Esophagus mucosa (tissue), 1 donor: ENCODE measurements around the gene ENTPD2. TPM values are rescaled to one million over a fixed set of nuclear protein-coding genes. Genes with fewer than 3 reads are reported as not detected.

ENCODE experiments used
- ATAC-seq: fragments of 200-7000 bp; cut with Tn5 transposase; one replicate; pipeline ENCODE4 v1.9.1; 2020
- total RNA-seq: library from RNA; stranded (reverse); gene quantifications from one replicate; pipeline ENCODE4 v1.2.4, GENCODE V29; 2023
- donor health status: DM: yes; HTN: yes; CAD: no.

The ENTPD2 gene
- total RNA-seq, 1 donor from 2014 or later = 2.9 TPM

DNA sequence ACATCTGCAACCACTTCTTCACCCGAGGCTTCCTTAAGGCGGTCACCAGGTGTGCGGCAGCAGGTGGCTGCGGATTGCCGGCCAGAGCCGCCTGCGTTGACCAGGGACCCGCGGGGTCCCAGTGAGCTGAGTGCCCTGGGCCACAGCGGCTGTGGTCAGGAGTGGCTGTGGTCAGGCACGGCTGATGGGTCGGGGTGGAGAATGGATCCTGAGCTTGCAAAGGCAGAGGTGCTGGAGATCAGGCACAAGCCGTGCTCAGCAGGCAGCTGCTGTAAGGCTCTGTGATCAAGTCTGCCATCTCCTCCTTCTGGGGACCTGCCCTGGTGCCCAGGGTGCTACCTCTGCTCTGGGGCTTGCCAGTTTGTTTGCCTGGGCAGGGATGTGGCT lies 25.5 kb upstream of the ENTPD2 start:
- ATAC-seq = no peak

DNA sequence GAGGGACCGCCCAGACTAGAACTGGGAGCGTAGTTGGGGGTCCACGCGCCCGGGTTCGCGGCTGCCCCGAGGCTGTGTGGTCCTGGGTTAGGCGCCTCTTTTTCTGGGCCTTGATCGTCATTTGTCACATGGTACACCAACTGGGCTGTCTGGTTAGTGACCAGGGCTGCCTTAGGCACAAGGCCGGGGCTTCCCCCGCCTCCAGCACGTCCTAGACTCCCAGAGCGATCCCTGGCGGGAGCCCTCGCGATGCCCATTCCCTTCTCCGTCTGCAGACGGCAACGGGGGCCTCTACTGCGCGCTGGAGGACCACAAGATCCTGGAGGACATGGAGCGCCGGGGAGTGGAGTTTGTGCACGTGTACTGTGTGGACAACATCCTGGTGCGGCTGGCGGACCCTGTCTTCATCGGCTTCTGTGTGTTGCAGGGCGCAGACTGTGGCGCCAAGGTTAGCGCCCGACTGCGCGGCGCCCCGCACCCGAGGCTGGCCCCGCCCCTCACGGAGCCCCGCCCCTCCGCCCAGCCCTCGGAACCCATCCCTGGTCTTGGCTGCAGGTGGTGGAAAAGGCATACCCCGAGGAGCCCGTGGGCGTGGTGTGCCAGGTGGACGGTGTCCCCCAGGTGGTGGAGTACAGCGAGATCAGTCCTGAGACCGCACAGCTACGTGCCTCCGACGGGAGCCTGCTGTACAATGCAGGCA lies 25.0 kb upstream of the ENTPD2 start:
- ATAC-seq = no peak

GRCh38 chr9:137077758-137078693 lies 24.2 kb upstream of the ENTPD2 start:
- no peak for ATAC-seq

DNA sequence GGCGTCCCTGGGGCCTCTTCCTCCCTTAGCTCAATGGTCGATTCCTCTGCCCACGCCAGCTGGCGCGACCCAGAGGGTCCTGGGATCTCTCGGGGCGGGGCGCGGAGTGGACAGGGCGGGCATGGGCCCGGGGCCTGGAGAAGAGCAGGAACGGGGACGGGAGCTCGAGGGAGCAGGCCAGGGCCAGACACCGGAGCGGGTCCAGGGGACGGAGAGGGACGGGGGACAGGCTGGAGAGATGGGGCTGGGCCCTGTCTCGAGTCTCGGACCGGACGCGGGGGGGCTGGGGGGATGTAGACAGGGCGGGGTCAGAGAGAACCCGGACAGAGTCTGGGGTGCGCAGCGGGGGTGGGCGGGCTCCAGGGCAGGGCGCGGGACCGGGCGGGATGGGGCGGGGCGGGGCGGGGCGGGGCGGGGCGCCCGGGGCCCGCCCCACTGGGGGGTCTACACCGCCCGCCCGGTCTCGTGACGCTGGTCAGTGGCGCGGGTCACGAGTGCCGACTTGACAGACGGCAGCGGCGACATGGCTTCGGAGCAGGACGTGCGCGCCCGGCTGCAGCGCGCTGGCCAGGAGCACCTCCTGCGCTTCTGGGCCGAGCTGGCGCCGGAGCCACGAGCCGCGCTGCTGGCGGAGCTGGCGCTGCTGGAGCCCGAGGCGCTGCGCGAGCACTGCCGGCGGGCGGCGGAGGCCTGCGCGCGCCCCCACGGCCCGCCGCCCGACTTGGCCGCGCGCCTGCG lies 23.3 kb upstream of the ENTPD2 start, which contains the start of gene UAP1L1:
Gene UAP1L1, plus strand, starts transcription at position 508 of the 738 bp plus-strand sequence. Its CDS starts 16 bp downstream, at position 524.
- peak; percentile 30 for ATAC-seq

GRCh38 chr9:137076636-137077009 lies 22.8 kb upstream of the ENTPD2 start:
- peak; percentile 0 for ATAC-seq

- no peak for ATAC-seq
These were observed 21.5 kb upstream of the ENTPD2 start for GRCh38 chr9:137075275-137075775.

GRCh38 chr9:137074657-137075274 lies 20.9 kb upstream of the ENTPD2 start:
- ATAC-seq = no peak

- no peak for ATAC-seq
These were observed 20.1 kb upstream of the ENTPD2 start for GRCh38 chr9:137073992-137074399.

GRCh38 chr9:137071282-137071681 lies 17.4 kb upstream of the ENTPD2 start:
- no peak for ATAC-seq

DNA sequence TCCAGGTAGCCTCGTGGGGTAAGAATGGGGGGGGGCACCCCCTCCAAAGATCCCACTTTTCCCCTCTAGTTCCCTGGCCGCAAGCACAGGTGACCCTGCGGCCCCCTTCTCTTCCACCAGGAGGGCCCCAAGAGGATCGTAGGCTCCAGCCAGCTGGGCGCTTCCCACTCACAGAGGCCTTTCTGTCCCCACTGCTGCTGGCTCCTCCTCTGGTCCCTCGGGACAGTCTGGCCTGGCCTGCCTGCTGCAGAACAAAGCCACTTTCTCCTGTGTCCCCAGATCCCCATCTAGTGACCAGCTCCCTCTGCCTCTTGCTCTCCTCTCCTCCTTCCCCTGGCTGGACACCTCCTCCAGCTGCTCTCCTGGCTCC lies 17.0 kb upstream of the ENTPD2 start:
- ATAC-seq = peak; percentile 0

DNA sequence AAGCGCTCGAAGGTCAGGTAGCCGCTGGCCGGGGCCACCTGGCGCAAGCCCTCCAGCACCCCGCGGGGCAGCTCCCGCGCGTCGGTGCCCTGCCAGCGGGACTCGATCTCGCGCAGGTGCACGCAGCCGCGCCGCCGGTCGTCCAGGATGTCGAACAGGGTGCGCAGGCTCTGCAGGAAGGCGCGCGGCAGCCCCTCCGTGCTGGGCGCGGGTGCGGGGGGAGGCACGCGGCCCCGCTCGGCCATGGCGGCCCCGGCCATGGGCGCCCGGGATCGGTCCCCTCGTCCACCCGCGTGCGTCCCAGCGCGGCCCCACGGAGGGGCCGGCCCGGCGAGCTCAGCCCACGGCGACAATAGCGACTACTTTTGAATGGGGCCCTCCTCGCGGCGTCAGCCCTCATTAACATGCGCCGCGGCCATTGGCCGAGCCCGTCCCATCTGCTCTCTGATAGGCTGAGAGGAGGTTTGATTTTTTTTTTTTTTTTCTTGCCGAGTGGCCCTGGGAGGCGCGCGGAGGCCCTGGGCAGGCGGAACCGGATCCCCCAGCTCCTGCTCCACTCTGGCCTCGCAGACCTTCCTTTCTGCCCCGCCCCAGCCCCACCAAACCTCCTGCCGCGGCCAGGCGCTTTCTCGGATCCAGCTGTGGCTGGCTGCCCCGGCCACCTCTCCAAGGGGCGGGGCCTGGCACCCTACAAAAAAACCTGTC lies 16.5 kb upstream of the ENTPD2 start, which contains the start of gene SAPCD2:
Gene SAPCD2, minus strand, starts transcription at position 357 of the 705 bp plus-strand sequence. Its CDS starts 97 bp downstream, at position 260.
- peak; percentile 85 for ATAC-seq

DNA sequence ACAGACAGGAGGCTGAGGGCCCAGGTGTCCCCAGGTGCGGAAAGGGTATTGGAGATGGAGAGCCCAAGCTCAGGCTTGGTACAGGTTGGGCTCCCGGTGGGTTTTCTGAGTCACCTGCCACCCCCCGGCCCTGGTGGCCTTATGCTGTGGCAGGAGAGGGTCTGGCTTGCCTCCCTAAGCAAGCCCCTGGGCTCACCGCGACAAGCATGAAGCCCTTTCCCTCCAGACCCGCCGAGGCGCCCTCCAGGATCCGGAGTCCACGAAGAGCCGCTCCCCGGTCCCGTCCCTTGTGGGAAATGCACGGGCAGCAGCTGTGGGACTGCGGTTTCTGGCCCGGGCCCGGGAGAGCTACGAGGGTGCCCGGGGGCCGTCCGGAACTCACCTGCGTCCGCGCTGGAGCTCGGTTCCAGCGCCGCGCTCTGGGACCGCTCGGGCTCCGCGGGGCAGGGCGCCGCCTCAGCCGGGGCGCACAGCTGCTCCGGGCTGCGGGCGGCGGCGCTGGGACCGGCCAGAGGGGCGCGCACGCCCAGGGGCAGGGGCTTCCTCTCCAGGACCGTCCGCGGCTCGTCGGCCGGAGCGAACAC lies 15.7 kb upstream of the ENTPD2 start:
- no peak for ATAC-seq

DNA sequence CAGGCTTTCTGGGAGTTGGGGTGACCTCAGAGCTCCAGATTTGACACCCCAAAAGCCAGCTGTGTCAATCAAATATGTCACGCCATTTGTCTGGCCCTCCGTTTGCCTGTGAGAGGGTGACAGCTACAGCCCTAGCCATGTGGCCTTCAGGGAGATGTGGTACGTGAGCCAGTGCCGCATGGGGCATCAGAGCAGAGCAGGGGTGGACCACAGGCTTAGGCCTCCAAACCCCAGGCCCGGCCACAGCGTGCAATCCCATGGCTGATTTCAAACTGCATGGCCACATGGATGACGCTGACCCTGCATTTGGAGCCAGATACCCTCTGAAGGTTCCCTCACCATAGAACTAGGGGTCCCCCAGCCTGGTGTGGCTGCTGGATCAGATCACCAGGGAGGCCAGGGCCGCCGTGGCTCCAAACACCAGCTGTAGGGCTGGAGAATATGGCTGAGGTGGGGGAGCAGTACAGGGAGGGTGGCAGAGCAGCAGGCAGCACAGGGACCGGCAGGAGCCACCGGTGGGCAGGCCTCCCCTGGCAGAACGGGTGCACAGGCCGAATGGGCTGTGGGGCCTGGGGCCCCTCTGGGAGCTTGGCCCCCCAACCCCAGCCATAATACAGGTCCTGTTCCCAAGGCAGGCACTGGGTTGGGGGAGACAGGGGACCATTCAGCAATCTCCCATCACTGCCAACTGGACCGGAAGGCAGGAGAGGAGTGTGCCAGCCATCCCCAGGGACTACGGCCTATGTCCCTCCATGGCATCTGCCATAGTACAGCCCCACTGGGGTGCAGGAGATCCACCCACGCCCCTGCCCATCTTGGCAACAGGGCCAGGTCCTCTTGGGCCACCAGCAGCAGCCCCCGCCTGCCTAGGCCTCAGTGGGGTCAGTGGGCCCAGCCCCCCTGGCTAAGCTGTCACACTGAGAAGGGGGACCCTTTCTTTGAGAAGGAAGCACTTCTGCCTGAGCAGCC lies 15.0 kb upstream of the ENTPD2 start:
- ATAC-seq = no peak

GRCh38 chr9:137067860-137068538 lies 14.1 kb upstream of the ENTPD2 start:
- peak; percentile 59 for ATAC-seq

DNA sequence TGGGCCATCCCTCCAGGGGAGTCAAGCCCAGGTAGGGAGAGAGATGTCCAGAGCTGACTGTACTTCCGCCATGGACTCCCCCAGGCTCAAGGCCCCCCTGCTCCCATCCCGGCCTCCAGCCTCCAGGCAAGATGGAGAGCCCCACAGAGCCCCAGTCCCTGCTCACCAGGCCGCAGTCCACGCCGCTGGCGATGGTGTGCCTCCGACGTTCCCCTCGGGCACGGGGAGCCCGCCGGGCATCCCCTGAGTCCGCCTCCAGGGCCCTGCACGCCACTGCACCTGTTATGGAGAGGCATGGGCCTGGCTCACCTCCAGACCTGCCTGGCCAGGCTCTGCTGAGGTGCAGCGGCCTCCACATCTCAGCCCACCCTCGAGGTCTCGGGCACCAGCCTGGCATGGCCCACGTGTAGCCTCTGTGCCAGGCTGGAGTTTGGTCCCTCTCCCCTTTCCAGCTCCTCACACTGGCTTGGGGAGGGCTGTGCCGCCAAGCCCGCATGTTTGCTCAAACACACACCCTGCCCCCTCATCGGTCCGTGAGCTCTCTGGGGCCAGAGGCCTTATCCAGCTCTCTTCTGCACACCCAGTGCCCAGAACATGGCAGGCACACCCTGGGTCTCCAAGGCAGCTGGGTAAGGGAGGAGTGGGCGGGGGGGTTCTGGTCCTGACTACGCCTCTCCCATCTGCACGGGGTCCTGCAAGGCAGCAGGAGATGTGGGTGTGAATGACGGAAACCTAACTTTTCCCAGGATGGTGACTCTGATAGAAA lies 12.4 kb upstream of the ENTPD2 start:
- no peak for ATAC-seq

DNA sequence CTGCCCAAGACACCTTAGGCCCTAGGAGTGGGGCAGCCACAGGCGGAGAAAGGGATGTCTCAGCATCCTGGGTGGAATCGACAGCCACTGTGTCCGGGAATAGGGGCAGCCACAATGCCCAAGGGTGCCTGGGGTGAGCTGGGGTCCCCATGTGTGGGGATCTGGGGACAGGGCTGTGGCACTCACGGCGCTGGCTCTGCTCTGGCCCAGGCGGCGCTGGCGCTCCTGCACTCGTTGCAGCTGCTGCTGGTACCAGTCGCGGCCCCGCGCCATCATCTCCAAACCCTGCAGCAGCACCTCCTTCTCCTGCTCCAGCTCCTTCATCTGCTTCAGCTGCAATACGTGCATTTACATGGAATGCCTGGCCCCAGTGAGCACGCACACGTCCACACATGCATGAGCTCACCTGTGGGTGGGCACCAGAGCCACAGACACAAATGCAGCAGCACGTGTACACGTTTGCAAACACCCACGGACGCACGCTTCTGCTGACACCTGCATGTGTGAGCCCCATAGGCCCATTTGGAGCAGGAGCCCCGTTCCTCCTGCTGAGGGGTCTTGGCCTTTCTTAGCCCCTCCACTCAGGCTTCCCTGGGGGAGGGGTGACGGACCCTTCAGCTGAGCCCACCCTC lies 11.6 kb upstream of the ENTPD2 start:
- no peak for ATAC-seq

DNA sequence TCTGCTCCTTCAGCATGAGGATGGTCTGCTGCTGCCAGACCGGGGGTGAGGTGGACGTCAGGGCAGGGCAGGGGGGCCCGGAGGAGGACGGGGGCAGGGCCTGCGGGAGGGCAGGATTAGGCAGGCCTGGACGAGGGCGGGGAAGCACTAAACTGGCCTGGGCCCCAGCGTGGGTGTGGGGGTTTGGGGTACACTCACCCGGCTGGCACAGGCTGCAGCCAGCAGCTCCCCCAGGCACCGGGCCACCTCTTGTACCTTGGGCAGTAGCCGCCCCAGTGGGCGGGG lies 11.0 kb upstream of the ENTPD2 start:
- ATAC-seq = no peak
